ENCODE results near the gene WNT5A.
A peak's percentile ranks its signal among the peaks of the same experiment; 100 is the strongest.

WNT5A gene

DNA sequence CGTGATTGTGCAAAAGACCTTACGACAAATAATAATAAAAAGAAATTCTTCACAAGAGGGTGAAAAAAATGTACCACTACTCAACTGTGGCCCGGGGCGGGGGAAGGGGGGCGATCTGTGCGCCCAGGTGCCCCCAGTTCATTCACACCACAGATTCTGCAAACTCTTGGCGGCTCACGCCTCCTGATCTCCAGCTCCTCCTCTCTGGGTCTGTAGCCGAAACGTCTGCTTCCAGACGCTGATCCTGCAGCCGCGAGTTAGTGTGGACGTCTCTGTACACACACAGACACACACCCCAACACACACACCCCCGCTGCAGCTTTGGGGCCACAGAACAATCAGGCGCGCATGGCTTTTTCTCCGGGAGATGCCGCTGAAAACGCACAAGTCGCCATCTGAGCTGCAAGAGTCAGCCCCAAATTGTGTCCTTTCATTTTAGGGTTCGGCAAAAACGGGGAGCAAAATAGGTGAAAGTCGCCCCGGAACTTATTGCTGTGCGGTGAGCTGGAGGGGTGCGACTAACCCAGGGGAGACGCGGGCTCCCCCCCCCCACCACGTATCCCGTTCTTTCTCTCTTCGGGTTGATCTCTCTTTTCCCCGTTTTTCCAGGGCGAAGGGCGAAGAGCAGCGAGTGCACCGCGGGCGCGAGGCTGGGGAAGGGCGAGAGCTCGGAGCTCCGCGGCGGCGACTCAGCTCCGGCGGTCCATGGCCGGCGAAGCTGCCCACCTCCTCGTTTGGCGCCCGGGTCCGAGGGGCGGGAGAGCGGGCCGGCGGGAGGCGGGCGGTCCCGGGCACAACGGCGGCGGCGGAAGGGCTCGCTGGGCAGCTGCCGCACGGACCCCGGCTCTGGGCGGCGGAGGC lies 505 bp upstream of the WNT5A start:
- Mint-ChIP-seq H3K27me3 (ENCODE audit: low read depth) (peaks cover 52% of the 10 kb centered on the region), H3K9me3 (no peaks in the 10 kb centered on the region), H3K4me3 (peak overlapping the region; percentile 94 to 97 (median 94)), H3K4me1 (peaks cover 47% of the 10 kb centered on the region), H3K36me3 (ENCODE audit: low read depth) (peaks cover 3% of the 10 kb centered on the region), H3K27ac (peak overlapping the region; percentile 94 to 99 (median 98))
- TF ChIP-seq, protein P1, sequence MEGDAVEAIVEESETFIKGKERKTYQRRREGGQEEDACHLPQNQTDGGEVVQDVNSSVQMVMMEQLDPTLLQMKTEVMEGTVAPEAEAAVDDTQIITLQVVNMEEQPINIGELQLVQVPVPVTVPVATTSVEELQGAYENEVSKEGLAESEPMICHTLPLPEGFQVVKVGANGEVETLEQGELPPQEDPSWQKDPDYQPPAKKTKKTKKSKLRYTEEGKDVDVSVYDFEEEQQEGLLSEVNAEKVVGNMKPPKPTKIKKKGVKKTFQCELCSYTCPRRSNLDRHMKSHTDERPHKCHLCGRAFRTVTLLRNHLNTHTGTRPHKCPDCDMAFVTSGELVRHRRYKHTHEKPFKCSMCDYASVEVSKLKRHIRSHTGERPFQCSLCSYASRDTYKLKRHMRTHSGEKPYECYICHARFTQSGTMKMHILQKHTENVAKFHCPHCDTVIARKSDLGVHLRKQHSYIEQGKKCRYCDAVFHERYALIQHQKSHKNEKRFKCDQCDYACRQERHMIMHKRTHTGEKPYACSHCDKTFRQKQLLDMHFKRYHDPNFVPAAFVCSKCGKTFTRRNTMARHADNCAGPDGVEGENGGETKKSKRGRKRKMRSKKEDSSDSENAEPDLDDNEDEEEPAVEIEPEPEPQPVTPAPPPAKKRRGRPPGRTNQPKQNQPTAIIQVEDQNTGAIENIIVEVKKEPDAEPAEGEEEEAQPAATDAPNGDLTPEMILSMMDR (IDR thresholded peaks at IDR 0.05; ENCODE audit: unreplicated experiment in 3 of 3) = no peak

DNA sequence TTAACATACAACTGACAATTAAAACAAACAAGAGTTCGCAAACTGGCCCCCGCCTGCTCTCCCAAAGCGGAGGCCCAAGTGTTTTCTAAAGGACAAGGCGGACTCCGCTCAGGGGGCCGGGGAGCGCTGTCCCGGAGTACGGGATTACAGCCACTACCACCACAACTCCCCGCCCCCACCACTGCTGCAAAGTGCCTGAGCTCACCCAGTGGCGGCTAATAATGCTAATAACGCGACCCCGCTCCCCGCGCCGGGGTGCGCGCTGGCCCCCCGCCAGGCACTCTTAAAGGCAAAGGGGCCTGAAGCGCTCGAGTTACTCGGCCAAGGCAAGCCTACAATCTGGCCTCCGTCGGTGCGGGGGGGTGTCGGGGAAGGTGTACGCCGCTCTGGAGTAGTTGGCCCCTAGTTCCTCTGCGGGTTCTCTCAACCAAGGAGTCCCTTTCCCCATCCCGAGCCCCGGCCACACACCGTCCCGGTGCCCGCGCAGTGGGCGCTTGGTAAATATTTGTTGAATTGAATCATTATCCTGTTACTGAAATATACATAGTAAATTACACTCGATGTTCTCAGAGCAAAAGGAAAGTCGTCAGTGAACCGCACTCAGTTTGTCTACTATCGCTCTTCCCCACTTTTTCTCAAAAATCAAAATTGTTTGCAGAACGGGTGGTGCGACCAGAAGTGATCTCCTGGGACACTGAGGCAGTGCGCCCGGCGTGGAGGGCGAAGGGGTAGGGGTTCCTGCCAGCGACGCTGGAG lies 827 bp downstream of the WNT5A start:
- Mint-ChIP-seq H3K27ac (peak overlapping the region; percentile 91 to 98 (median 94)), H3K9me3 (no peaks in the 10 kb centered on the region), H3K36me3 (ENCODE audit: low read depth) (peaks cover 3% of the 10 kb centered on the region), H3K4me3 (peak overlapping the region; percentile 94 to 97 (median 94)), H3K27me3 (ENCODE audit: low read depth) (peaks cover 58% of the 10 kb centered on the region), H3K4me1 (peaks cover 43% of the 10 kb centered on the region)
- TF ChIP-seq, protein P1 (IDR thresholded peaks at IDR 0.05; ENCODE audit: unreplicated experiment in 3 of 3) = no peak

DNA sequence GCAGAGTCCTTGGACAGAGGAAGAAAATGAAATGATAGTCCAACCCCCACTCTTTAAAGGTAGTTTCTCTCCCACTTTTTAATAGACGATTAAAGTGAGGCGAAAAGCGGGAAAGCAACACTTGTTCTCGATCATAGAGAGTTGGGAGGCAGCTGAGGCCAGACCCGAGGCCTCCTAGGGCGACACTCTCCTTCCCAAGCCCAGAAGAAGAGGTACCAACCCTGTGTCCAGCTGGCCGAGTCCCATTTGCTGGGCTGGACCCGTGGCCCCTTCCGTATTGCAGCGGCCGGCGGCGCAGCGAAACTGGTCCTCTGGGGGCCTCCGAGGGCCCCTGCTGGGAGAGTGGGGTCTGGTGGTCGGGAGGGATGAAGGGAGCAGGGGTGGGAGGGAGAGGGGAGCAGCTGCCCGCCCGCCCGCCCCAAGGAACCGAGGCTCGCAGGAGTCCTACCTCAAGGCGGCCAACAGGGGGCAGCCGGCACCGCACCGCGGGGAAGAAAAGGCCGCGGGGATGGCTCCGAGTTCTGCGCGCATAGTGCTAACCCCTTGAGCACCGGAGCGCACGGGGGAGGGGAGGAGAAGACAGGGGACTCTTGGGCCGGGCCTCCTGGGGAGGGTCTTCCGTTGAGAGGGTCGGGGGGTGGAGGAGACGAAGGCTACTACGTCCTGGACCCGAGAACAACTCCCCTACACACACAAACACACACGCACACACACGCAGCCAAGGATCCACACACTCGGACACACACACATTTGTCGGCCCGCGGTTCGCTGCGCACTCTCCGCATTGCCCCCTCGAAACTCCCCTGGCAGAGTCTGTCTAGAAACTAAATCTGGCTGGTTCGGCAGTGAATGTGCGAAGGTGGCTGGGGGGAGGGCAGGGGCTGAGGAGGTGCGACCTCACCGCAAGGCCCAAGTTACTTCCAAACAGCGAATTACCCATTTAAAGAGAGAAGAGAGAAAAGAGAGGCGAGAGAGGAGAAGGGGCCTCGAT lies 2.0 kb downstream of the WNT5A start:
- Mint-ChIP-seq H3K27ac (peak overlapping the region; percentile 93 to 98 (median 94)), H3K4me1 (peaks cover 41% of the 10 kb centered on the region), H3K9me3 (no peaks in the 10 kb centered on the region), H3K36me3 (ENCODE audit: low read depth) (peaks cover 5% of the 10 kb centered on the region), H3K27me3 (ENCODE audit: low read depth) (peaks cover 55% of the 10 kb centered on the region), H3K4me3 (peak overlapping the region; percentile 94 to 97 (median 94))
- TF ChIP-seq, protein P1 (IDR thresholded peaks at IDR 0.05; ENCODE audit: unreplicated experiment in 3 of 3) = peak; percentile 82 to 92 (median 91)

DNA sequence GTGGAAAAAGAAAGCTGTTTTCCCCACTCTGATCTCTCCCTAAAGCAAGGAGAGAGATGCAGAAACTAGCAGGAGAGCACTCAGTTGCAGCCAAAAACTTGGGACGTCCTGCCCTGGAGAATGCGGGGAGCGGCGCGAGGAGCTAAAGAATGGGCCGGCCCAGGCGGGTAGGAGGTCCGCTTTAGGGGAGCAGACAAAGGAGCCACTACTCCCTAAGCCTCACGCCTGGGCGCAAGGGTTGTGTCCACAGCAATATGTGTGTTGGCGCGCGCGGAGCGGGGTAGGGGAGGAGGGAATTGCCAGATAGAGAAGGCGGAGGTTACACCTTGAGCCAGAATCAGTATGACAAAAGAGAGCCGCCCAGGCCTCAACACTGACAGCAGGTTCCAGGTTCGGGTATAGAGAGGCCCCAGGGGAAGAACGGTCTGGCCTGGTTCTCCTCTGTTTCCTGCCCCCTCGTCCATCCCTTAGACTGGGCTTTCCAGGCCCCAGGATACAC lies 2.9 kb downstream of the WNT5A start:
- Mint-ChIP-seq H3K27ac (peak overlapping the region; percentile 93 to 98 (median 94)), H3K27me3 (ENCODE audit: low read depth) (peaks cover 55% of the 10 kb centered on the region), H3K4me1 (peaks cover 41% of the 10 kb centered on the region), H3K4me3 (peak overlapping the region; percentile 94 to 97 (median 94)), H3K9me3 (no peaks in the 10 kb centered on the region), H3K36me3 (ENCODE audit: low read depth) (peaks cover 14% of the 10 kb centered on the region)
- TF ChIP-seq, protein P1 (IDR thresholded peaks at IDR 0.05; ENCODE audit: unreplicated experiment in 3 of 3) = no peak

All from nephron (organoid).